ENCODE data around the gene RNF141.

DNA sequence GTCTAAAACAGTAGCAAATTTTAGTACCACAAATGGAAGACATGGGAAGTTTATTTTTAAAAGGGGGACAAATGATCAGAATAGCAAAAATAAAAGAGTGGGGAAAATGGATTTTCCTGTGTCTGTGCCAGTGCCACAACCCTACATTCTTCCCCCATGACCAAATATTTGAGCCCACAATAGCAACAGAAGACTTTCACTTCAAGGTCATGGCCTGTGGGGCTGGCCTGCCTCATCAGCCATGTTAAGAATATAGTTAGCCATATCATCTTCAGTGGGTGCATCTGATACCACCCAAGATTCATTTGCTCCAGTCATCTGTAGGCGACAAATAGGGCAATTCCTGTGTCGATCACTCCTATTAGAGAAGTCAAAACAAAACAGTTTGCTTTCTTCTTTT is 26.3 kb downstream of the RNF141 start:
- TF ChIP-seq, protein P1, sequence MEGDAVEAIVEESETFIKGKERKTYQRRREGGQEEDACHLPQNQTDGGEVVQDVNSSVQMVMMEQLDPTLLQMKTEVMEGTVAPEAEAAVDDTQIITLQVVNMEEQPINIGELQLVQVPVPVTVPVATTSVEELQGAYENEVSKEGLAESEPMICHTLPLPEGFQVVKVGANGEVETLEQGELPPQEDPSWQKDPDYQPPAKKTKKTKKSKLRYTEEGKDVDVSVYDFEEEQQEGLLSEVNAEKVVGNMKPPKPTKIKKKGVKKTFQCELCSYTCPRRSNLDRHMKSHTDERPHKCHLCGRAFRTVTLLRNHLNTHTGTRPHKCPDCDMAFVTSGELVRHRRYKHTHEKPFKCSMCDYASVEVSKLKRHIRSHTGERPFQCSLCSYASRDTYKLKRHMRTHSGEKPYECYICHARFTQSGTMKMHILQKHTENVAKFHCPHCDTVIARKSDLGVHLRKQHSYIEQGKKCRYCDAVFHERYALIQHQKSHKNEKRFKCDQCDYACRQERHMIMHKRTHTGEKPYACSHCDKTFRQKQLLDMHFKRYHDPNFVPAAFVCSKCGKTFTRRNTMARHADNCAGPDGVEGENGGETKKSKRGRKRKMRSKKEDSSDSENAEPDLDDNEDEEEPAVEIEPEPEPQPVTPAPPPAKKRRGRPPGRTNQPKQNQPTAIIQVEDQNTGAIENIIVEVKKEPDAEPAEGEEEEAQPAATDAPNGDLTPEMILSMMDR (tag by site-specific recombination; IDR thresholded peaks at IDR 0.05): no peak
- TF ChIP-seq ZNF350 (tag by site-specific recombination; IDR thresholded peaks at IDR 0.05) (no peak), SALL2 (tag by site-specific recombination; IDR thresholded peaks at IDR 0.05; ENCODE audit: borderline replicate concordance) (no peak), ZNF23 (tag by site-specific recombination; IDR thresholded peaks at IDR 0.05; ENCODE audit: borderline replicate concordance) (no peak), ZBTB1 (tag by site-specific recombination; IDR thresholded peaks at IDR 0.05) (no peak), HOXC10 (CRISPR knock-in tag; IDR thresholded peaks at IDR 0.05) (no peak)
- TF ChIP-seq, protein P2, sequence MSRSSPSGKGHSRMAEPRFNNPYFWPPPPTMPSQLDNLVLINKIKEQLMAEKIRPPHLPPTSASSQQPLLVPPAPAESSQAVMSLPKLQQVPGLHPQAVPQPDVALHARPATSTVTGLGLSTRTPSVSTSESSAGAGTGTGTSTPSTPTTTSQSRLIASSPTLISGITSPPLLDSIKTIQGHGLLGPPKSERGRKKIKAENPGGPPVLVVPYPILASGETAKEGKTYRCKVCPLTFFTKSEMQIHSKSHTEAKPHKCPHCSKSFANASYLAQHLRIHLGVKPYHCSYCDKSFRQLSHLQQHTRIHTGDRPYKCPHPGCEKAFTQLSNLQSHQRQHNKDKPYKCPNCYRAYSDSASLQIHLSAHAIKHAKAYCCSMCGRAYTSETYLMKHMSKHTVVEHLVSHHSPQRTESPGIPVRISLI (tag by site-specific recombination; IDR thresholded peaks at IDR 0.05): no peak
- TF ChIP-seq, protein P3, sequence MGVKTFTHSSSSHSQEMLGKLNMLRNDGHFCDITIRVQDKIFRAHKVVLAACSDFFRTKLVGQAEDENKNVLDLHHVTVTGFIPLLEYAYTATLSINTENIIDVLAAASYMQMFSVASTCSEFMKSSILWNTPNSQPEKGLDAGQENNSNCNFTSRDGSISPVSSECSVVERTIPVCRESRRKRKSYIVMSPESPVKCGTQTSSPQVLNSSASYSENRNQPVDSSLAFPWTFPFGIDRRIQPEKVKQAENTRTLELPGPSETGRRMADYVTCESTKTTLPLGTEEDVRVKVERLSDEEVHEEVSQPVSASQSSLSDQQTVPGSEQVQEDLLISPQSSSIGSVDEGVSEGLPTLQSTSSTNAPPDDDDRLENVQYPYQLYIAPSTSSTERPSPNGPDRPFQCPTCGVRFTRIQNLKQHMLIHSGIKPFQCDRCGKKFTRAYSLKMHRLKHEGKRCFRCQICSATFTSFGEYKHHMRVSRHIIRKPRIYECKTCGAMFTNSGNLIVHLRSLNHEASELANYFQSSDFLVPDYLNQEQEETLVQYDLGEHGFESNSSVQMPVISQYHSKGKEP (tag by site-specific recombination; IDR thresholded peaks at IDR 0.05): no peak
- TF ChIP-seq, protein P4, sequence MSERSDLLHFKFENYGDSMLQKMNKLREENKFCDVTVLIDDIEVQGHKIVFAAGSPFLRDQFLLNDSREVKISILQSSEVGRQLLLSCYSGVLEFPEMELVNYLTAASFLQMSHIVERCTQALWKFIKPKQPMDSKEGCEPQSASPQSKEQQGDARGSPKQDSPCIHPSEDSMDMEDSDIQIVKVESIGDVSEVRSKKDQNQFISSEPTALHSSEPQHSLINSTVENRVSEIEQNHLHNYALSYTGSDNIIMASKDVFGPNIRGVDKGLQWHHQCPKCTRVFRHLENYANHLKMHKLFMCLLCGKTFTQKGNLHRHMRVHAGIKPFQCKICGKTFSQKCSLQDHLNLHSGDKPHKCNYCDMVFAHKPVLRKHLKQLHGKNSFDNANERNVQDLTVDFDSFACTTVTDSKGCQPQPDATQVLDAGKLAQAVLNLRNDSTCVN (tag by site-specific recombination; optimal IDR thresholded peaks at IDR 0.05): no peak
